Caco-2 (cell line): ENCODE results near the gene BGN. TPM values are rescaled to one million over a fixed set of nuclear protein-coding genes. Genes with fewer than 3 reads are reported as not detected.

Source experiments
- BruUV-seq: library from RNA; stranded (reverse); fragments of 400-500 nt; replicated peaks from 2 replicates; lab custom pipeline; 2021; lab: Mats Ljungman, UMichigan
- CTCF ChIA-PET: fragments of 300-600 bp; sonication (Branson Sonifier 250); formaldehyde crosslinking; loops from one replicate; lab custom pipeline; 2022; ENCODE audit warnings: antibody characterized with exemption; lab: Charles Lee
- POLR2A ChIA-PET: fragments of 300-600 bp; sonication (Branson Sonifier 250); formaldehyde crosslinking; loops from one replicate; lab custom pipeline; 2022; ENCODE audit warnings: antibody characterized with exemption; lab: Charles Lee
- DNase-seq, 2 experiments: peaks; one replicate each; pipeline versions ENCODE4 v3.0.0 to v3.0.0-alpha.2; 2020 to 2022
- H3K27me3 ChIP-seq: replicated peaks from 2 replicates; pipeline ENCODE4 v1.6.0; 2011; ENCODE audit warnings: low read length; ENCODE audit not compliant: control insufficient read depth, insufficient read depth
- H3K36me3 ChIP-seq: 2 replicates; pipeline ENCODE4 v1.5.1; 2011; ENCODE audit warnings: low read length; ENCODE audit not compliant: control insufficient read depth, insufficient read depth
- H3K4me1 ChIP-seq: fragments of 250-450 bp; sonication (Bioruptor Pico); 2 replicates; pipeline ENCODE4 v1.5.1; 2020; ENCODE audit warnings: mild to moderate bottlenecking
- H3K4me3 ChIP-seq: 2 replicates; pipeline ENCODE4 v1.5.1; 2011; ENCODE audit warnings: low read depth, mild to moderate bottlenecking, control low read depth, low read length
- H3K9me3 ChIP-seq: fragments of 250-450 bp; sonication (Bioruptor Pico); 2 replicates; pipeline ENCODE4 v1.5.1; 2020; ENCODE audit warnings: mild to moderate bottlenecking, moderate library complexity
- H3K27ac Mint-ChIP-seq: one replicate; pipeline ENCODE4 v1.8.0; 2022; ENCODE audit warnings: mixed read lengths; ENCODE audit not compliant: unreplicated experiment
- H3K27me3 Mint-ChIP-seq: one replicate; pipeline ENCODE4 v1.8.0; 2022; ENCODE audit warnings: mixed read lengths; ENCODE audit not compliant: insufficient read depth, unreplicated experiment
- H3K36me3 Mint-ChIP-seq: one replicate; pipeline ENCODE4 v1.8.0; 2022; ENCODE audit warnings: mild to moderate bottlenecking, mixed read lengths; ENCODE audit not compliant: insufficient read depth, unreplicated experiment
- H3K4me1 Mint-ChIP-seq: one replicate; pipeline ENCODE4 v1.8.0; 2022; ENCODE audit warnings: low read depth, mixed read lengths; ENCODE audit not compliant: unreplicated experiment
- H3K4me3 Mint-ChIP-seq: one replicate; pipeline ENCODE4 v1.8.0; 2022; ENCODE audit warnings: mild to moderate bottlenecking, moderate library complexity, mixed read lengths; ENCODE audit not compliant: unreplicated experiment
- H3K9me3 Mint-ChIP-seq: one replicate; pipeline ENCODE4 v1.8.0; 2022; ENCODE audit warnings: mixed read lengths; ENCODE audit not compliant: unreplicated experiment
- CTCF ChIP-seq, 2 experiments: fragments of 200-600 bp in 1 of 2; IDR thresholded peaks; 1 replicate in 1 of 2; 2 replicates in 1 of 2; pipeline versions ENCODE4 v1.5.1 to v1.8.0; 2011 to 2022; ENCODE audit warnings: antibody characterized with exemption in 1 of 2, control low read depth in 1 of 2, inconsistent platforms in 1 of 2, low read depth in 1 of 2, low read length in 1 of 2, mild to moderate bottlenecking in 1 of 2, moderate library complexity in 1 of 2; ENCODE audit not compliant: insufficient read depth in 1 of 2, severe bottlenecking in 1 of 2, unreplicated experiment in 1 of 2
- intact Hi-C: fragments of 100-400 bp; cut with micrococcal nuclease; formaldehyde crosslinking; loops from one replicate; pipeline ENCODE4 v1.10.0; 2022; ENCODE audit not compliant: unreplicated experiment
- total RNA-seq: library from RNA; stranded (reverse); gene quantifications from 2 replicates; pipeline ENCODE4 v1.2.3, GENCODE V29; 2022

The BGN gene
- total RNA-seq, 1 experiment from 2014 or later = 9.9 TPM

GRCh38 chrX:153515435-153515834 is 20.7 kb downstream of the BGN start:
- no peak overlapping the region for H3K4me3 ChIP-seq
- Mint-ChIP-seq H3K36me3 (no peaks in the 10 kb centered on the region), H3K4me3 (no peak overlapping the region), H3K4me1 (no peaks in the 10 kb centered on the region), H3K9me3 (no peaks in the 10 kb centered on the region), H3K27me3 (no peaks in the 10 kb centered on the region), H3K27ac (no peak overlapping the region)
- DNase-seq = no peak
- CTCF ChIA-PET = interaction anchor here (1.0 kb wide), 1 partner anchor 45 kb away, joined by 5 read pairs; the partner anchor contains the start of gene HAUS7
- H3K9me3 ChIP-seq = no peaks in the 10 kb centered on the region
- TF ChIP-seq CTCF (IDR thresholded peaks at IDR 0.05; ENCODE audit: insufficient read depth in 1 of 2, low read depth in 1 of 2, low read length in 1 of 2, severe bottlenecking in 1 of 2, unreplicated experiment in 1 of 2) = no peak
- POLR2A ChIA-PET = interaction anchor here (0.5 kb wide), 1 partner anchor 45 kb away, joined by 3 read pairs; no protein-coding TSS in a partner anchor
- intact Hi-C loops = no loop called here
- H3K4me1 ChIP-seq = no peaks in the 10 kb centered on the region
- BruUV-seq = no TSS peak
- no peaks in the 10 kb centered on the region for H3K36me3 ChIP-seq
- no peaks in the 10 kb centered on the region for H3K27me3 ChIP-seq

GRCh38 chrX:153516073-153516472 is 21.3 kb downstream of the BGN start:
- Mint-ChIP-seq H3K4me1 (no peaks in the 10 kb centered on the region), H3K36me3 (no peaks in the 10 kb centered on the region), H3K9me3 (no peaks in the 10 kb centered on the region), H3K27me3 (no peaks in the 10 kb centered on the region), H3K4me3 (no peak overlapping the region), H3K27ac (no peak overlapping the region)
- H3K27me3 ChIP-seq = no peaks in the 10 kb centered on the region
- no peak for DNase-seq
- intact Hi-C loops = no loop called here
- H3K36me3 ChIP-seq = no peaks in the 10 kb centered on the region
- ChIA-PET CTCF (interaction anchor here (1.0 kb wide), 1 partner anchor 45 kb away, joined by 5 read pairs; the partner anchor contains the start of gene HAUS7), POLR2A (no interaction called here)
- BruUV-seq = no TSS peak
- TF ChIP-seq CTCF (IDR thresholded peaks at IDR 0.05; ENCODE audit: insufficient read depth in 1 of 2, low read depth in 1 of 2, low read length in 1 of 2, severe bottlenecking in 1 of 2, unreplicated experiment in 1 of 2) = no peak
- no peaks in the 10 kb centered on the region for H3K4me1 ChIP-seq
- no peak overlapping the region for H3K4me3 ChIP-seq
- H3K9me3 ChIP-seq = no peaks in the 10 kb centered on the region

GRCh38 chrX:153517423-153517822 is 22.6 kb downstream of the BGN start, which contains the start of gene ATP2B3:
ATP2B3 (plus strand) TSS chrX:153517642; CDS start chrX:153536248, 18,606 bp downstream.
- Mint-ChIP-seq H3K36me3 (no peaks in the 10 kb centered on the region), H3K27me3 (no peaks in the 10 kb centered on the region), H3K9me3 (no peaks in the 10 kb centered on the region), H3K4me3 (no peak within 1 kb of the TSS), H3K4me1 (no peaks in the 10 kb centered on the region), H3K27ac (no peak within 1 kb of the TSS)
- Histone ChIP-seq H3K4me3 (no peak within 1 kb of the TSS), H3K9me3 (no peaks in the 10 kb centered on the region), H3K4me1 (no peaks in the 10 kb centered on the region), H3K27me3 (no peaks in the 10 kb centered on the region), H3K36me3 (no peaks in the 10 kb centered on the region)
- intact Hi-C loops = no loop called here
- POLR2A ChIA-PET = no interaction called here
- DNase-seq = no peak
- CTCF ChIA-PET = no interaction called here
- BruUV-seq = no TSS peak
- TF ChIP-seq CTCF (IDR thresholded peaks at IDR 0.05; ENCODE audit: insufficient read depth in 1 of 2, low read depth in 1 of 2, low read length in 1 of 2, severe bottlenecking in 1 of 2, unreplicated experiment in 1 of 2) = no peak
